BE2C (cell line): Measurements from ENCODE around the gene HTRA3.

Experiments
- DNase-seq: peaks from one replicate; pipeline ENCODE4 v3.0.0-alpha.2; 2020
- H3K27me3 ChIP-seq: fragments of 250-450 bp; sonication (Bioruptor Pico); 2 replicates; pipeline ENCODE4 v1.5.1; 2020; ENCODE audit warnings: mild to moderate bottlenecking
- H3K36me3 ChIP-seq: fragments of 250-450 bp; sonication (Bioruptor Pico); 2 replicates; pipeline ENCODE4 v1.5.1; 2020; ENCODE audit warnings: mild to moderate bottlenecking
- H3K4me1 ChIP-seq: fragments of 250-450 bp; sonication (Bioruptor Pico); 2 replicates; pipeline ENCODE4 v1.5.1; 2020
- H3K4me3 ChIP-seq: 2 replicates; pipeline ENCODE4 v1.5.1; 2011; ENCODE audit warnings: low read depth, low read length
- H3K9me3 ChIP-seq: fragments of 250-450 bp; sonication (Bioruptor Pico); 2 replicates; pipeline ENCODE4 v1.5.1; 2020
- CTCF ChIP-seq: IDR thresholded peaks from 2 replicates; pipeline ENCODE4 v1.5.1; 2012; ENCODE audit warnings: mild to moderate bottlenecking, low read depth, low read length

HTRA3 gene

GRCh38 chr4:8352368-8353157 lies 83.0 kb downstream of the HTRA3 start:
- DNase-seq, result no peak
- Histone ChIP-seq H3K4me3 (no peak overlapping the region), H3K27me3 (no peaks in the 10 kb centered on the region), H3K4me1 (no peaks in the 10 kb centered on the region), H3K36me3 (no peaks in the 10 kb centered on the region), H3K9me3 (no peaks in the 10 kb centered on the region)
- TF ChIP-seq CTCF, result no peak

DNA sequence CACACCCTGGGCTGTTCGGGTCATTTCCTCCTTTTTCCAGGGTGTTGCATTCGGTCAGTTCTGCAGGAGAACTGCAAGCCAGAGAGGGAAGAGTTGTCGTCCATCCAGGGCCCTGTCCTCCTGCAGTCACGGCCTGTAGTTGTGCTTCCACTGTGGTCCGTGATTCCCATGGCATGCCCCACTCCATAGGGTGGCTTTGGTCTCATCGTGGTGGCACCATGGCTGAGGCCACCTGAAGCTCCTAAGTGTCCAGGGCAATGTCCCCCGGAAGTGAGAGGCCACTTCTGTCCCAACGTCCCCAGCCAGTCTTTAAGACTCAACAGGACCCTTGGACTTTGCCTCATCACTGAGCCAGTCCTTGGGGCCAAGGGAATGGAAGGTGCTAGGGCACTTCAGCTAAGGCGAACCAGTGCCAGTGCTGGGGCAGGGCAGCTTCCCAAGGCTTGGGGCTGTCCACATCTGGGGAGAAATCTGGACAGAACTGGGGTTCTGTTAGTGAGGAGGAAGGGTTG lies 83.7 kb downstream of the HTRA3 start:
- Histone ChIP-seq H3K27me3 (no peaks in the 10 kb centered on the region), H3K4me1 (no peaks in the 10 kb centered on the region), H3K4me3 (no peak overlapping the region), H3K36me3 (no peaks in the 10 kb centered on the region), H3K9me3 (no peaks in the 10 kb centered on the region)
- DNase-seq, result no peak
- TF ChIP-seq CTCF, result no peak

GRCh38 chr4:8353912-8354453 lies 84.4 kb downstream of the HTRA3 start:
- H3K36me3 ChIP-seq, result no peaks in the 10 kb centered on the region

DNA sequence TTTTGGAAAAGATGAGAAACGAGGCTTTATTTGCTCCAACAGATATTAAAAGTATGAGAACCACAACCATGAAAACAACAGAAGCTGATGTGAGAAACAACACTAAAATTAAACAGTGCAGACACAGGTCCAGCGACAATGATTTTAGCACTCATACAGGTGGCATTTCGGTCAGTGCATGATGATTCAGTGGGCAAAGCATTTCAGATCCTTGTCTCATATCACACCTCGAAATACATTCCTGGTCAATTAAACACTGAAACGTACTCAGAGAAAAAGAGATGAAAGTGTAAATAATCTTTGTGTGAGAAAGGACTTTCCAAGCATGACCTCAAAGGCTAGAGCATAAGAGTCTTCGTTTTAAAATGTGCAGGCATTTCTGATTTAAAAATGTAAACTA lies 85.8 kb downstream of the HTRA3 start:
- Histone ChIP-seq H3K9me3 (no peaks in the 10 kb centered on the region), H3K36me3 (no peaks in the 10 kb centered on the region), H3K4me1 (no peaks in the 10 kb centered on the region), H3K27me3 (no peaks in the 10 kb centered on the region), H3K4me3 (no peak overlapping the region)
- no peak for TF ChIP-seq CTCF
- no peak for DNase-seq

More at GRCh38 chr4:8353912-8354453, 84.4 kb downstream of the HTRA3 start:
- H3K4me1 ChIP-seq, result no peaks in the 10 kb centered on the region
- H3K4me3 ChIP-seq, result no peak overlapping the region
- no peak for DNase-seq
- no peak for TF ChIP-seq CTCF
- H3K27me3 ChIP-seq, result no peaks in the 10 kb centered on the region
- H3K9me3 ChIP-seq, result no peaks in the 10 kb centered on the region

- no peak for DNase-seq
- H3K4me1 ChIP-seq, result no peaks in the 10 kb centered on the region
- H3K27me3 ChIP-seq, result no peaks in the 10 kb centered on the region
- H3K36me3 ChIP-seq, result no peaks in the 10 kb centered on the region
- H3K9me3 ChIP-seq, result no peaks in the 10 kb centered on the region
- H3K4me3 ChIP-seq, result no peak overlapping the region
- TF ChIP-seq CTCF, result no peak
Measured at GRCh38 chr4:8355864-8356565, 86.5 kb downstream of the HTRA3 start.
